ENCODE data around the gene MLLT1. TPM values are rescaled to one million over a fixed set of nuclear protein-coding genes. Genes with fewer than 3 reads are reported as not detected.

Gene MLLT1
- total RNA-seq, 1 donor: 15.9 TPM

DNA sequence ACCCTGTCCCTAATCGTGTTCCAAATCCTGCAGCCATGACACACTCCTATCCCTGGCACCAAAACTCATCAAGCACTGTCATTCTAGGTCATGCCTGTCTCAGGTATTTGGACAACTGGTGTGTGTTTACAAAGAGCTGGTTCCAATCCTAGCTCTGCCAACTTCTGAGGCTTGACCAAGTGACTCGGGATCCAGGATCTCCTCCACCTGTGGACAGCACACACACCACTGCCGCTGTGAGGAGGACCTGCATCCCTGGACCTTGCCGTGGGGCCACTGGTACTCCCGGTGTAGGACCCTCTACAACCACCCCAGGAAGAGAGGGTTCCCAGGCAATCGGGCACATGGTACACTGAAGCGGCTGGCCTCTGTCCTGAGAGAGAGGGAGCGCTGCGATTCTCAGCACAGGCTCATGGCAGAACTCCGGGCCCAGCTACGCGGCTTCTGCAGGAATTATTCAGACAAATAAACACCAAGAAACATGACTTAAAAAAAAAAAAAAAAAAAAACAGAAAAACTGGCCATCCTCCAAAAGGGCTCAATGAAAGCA, 20.4 kb downstream of the MLLT1 start:
- DNase-seq (ENCODE audit: insufficient read length, low spot score, missing footprints): peak; percentile 3
- Histone ChIP-seq H3K79me2 (ENCODE audit: insufficient read depth, low read length) (peaks cover 77% of the 10 kb centered on the region), H3K27ac (ENCODE audit: low read depth, low read length) (no peak overlapping the region)

DNA sequence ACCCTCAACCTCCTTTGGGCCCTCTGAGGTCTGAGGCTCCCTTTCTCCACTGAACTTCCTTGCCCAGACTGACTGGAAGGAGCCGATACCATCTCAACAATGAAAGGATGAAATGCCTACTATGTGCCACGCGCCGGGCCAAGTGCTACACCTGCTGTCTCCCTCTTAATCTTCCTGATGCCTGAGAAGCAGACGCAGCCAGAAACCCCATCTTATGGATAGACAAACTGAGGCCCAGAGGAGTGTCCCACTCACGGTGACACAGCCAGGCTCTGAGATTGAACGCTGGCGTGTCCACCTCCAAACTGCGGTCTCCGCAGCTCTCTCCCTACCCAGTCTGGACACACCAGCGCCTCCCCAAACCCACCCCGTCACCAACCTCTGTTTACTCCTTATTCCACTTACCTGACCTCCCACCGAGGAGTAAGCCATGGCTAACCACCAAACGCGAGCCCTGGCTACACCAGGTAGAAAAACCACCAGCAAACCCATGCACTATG, 20.9 kb downstream of the MLLT1 start:
- Histone ChIP-seq H3K4me2 (ENCODE audit: insufficient read depth, low read length) (no peak overlapping the region), H2AFZ (ENCODE audit: low read length) (no peak overlapping the region), H3K79me2 (ENCODE audit: insufficient read depth, low read length) (peaks cover 78% of the 10 kb centered on the region), H4K20me1 (ENCODE audit: insufficient read depth, low read length) (peaks cover 43% of the 10 kb centered on the region), H3K4me1 (ENCODE audit: insufficient read depth, low read length) (peaks cover 13% of the 10 kb centered on the region), H3K27me3 (ENCODE audit: insufficient read depth, low read length) (no peaks in the 10 kb centered on the region), H3K27ac (ENCODE audit: low read depth, low read length) (no peak overlapping the region), H3K9me3 (ENCODE audit: low read depth, low read length) (no peaks in the 10 kb centered on the region), H3K4me3 (ENCODE audit: insufficient read depth, low read length) (no peak overlapping the region), H3K36me3 (ENCODE audit: insufficient read depth, low read length) (peaks cover 51% of the 10 kb centered on the region)
- DNase-seq (ENCODE audit: insufficient read length, low spot score, missing footprints): peak; percentile 4
- TF ChIP-seq, protein P1, sequence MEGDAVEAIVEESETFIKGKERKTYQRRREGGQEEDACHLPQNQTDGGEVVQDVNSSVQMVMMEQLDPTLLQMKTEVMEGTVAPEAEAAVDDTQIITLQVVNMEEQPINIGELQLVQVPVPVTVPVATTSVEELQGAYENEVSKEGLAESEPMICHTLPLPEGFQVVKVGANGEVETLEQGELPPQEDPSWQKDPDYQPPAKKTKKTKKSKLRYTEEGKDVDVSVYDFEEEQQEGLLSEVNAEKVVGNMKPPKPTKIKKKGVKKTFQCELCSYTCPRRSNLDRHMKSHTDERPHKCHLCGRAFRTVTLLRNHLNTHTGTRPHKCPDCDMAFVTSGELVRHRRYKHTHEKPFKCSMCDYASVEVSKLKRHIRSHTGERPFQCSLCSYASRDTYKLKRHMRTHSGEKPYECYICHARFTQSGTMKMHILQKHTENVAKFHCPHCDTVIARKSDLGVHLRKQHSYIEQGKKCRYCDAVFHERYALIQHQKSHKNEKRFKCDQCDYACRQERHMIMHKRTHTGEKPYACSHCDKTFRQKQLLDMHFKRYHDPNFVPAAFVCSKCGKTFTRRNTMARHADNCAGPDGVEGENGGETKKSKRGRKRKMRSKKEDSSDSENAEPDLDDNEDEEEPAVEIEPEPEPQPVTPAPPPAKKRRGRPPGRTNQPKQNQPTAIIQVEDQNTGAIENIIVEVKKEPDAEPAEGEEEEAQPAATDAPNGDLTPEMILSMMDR (IDR thresholded peaks at IDR 0.05; ENCODE audit: extremely low read depth, low read depth, low read length): no peak

More for the DNA sequence above, 20.4 kb downstream of the MLLT1 start:
- H3K4me3 ChIP-seq (ENCODE audit: insufficient read depth, low read length): no peak overlapping the region
- TF ChIP-seq, protein P1 (IDR thresholded peaks at IDR 0.05; ENCODE audit: extremely low read depth, low read depth, low read length): no peak
- peaks cover 50% of the 10 kb centered on the region for H3K36me3 ChIP-seq (ENCODE audit: insufficient read depth, low read length)
- H3K27me3 ChIP-seq (ENCODE audit: insufficient read depth, low read length): no peaks in the 10 kb centered on the region
- H4K20me1 ChIP-seq (ENCODE audit: insufficient read depth, low read length): peaks cover 43% of the 10 kb centered on the region
- H3K9me3 ChIP-seq (ENCODE audit: low read depth, low read length): no peaks in the 10 kb centered on the region
- H3K4me2 ChIP-seq (ENCODE audit: insufficient read depth, low read length): no peak overlapping the region
- no peak overlapping the region for H2AFZ ChIP-seq (ENCODE audit: low read length)
- H3K4me1 ChIP-seq (ENCODE audit: insufficient read depth, low read length): peaks cover 13% of the 10 kb centered on the region

DNA sequence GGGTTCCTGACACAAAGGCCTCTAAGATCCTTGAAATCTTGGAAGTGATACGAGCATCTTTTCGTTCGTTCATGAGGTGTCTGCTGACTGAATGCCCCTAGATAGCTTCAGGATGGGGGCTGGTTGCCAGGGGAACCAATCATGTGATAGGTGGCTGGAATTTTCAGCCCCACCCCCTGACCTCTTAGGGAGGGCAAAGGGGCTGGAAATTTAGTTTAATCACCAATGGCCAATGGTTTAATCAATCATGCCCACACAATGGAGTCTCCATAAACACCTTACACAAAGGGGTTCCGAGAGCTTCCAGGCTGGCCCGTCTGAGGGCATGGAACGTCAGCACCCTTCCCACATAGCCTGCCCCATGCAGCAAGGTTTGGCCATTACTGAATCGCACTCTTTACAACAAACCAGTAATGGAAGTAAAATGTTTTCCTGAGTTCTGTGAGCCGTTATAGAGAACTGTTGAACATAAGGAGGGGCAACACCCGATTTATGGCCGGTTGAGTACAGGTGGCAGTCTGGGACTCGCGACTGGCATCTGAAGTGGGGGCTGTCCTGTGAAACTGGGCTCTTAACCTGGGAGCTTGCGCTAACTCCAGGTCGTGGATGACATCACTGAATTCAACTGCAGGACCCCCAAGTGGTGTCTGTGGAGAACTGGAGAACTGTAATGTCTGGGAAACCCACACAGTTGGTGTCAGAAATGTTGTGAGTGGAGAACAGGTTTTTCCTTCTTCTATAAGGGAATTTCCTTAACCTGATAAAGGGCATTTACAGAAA, 25.6 kb downstream of the MLLT1 start:
- Histone ChIP-seq H4K20me1 (ENCODE audit: insufficient read depth, low read length) (peaks cover 23% of the 10 kb centered on the region), H3K36me3 (ENCODE audit: insufficient read depth, low read length) (peaks cover 17% of the 10 kb centered on the region), H3K4me1 (ENCODE audit: insufficient read depth, low read length) (peaks cover 24% of the 10 kb centered on the region), H3K4me3 (ENCODE audit: insufficient read depth, low read length) (no peak overlapping the region), H3K4me2 (ENCODE audit: insufficient read depth, low read length) (no peak overlapping the region), H3K27ac (ENCODE audit: low read depth, low read length) (no peak overlapping the region), H3K9me3 (ENCODE audit: low read depth, low read length) (no peaks in the 10 kb centered on the region), H2AFZ (ENCODE audit: low read length) (no peak overlapping the region), H3K27me3 (ENCODE audit: insufficient read depth, low read length) (no peaks in the 10 kb centered on the region), H3K79me2 (ENCODE audit: insufficient read depth, low read length) (peaks cover 79% of the 10 kb centered on the region)
- no peak for DNase-seq (ENCODE audit: insufficient read length, low spot score, missing footprints)
- TF ChIP-seq, protein P1 (IDR thresholded peaks at IDR 0.05; ENCODE audit: extremely low read depth, low read depth, low read length): no peak

DNA sequence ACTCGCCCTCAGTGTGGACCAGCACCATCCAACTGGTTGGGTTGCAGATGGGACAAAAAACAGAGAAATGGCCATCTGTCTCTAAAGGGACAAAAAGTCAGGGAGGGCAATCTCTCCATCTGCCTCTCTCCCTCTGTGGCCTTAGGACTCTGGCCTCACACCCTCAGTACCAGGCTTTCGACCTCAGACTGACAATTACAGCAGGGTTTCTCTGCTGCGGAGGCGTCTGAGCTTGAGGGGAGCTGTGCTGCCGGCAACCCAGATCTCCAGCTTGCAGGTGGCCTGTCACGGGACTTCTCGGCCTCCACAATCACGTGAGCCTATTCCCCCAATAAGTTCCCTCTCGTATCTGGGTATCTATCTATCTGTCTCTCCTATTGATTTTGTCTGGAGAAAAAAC, 27.7 kb downstream of the MLLT1 start:
- H3K79me2 ChIP-seq (ENCODE audit: insufficient read depth, low read length): peaks cover 76% of the 10 kb centered on the region
- peaks cover 18% of the 10 kb centered on the region for H4K20me1 ChIP-seq (ENCODE audit: insufficient read depth, low read length)
- H3K4me3 ChIP-seq (ENCODE audit: insufficient read depth, low read length): no peak overlapping the region
- H3K4me2 ChIP-seq (ENCODE audit: insufficient read depth, low read length): no peak overlapping the region
- H3K36me3 ChIP-seq (ENCODE audit: insufficient read depth, low read length): peaks cover 10% of the 10 kb centered on the region
- H3K4me1 ChIP-seq (ENCODE audit: insufficient read depth, low read length): peaks cover 35% of the 10 kb centered on the region
- H2AFZ ChIP-seq (ENCODE audit: low read length): no peak overlapping the region
- no peak overlapping the region for H3K27ac ChIP-seq (ENCODE audit: low read depth, low read length)
- no peaks in the 10 kb centered on the region for H3K27me3 ChIP-seq (ENCODE audit: insufficient read depth, low read length)
- no peak for DNase-seq (ENCODE audit: insufficient read length, low spot score, missing footprints)
- H3K9me3 ChIP-seq (ENCODE audit: low read depth, low read length): no peaks in the 10 kb centered on the region
- TF ChIP-seq, protein P1 (IDR thresholded peaks at IDR 0.05; ENCODE audit: extremely low read depth, low read depth, low read length): no peak

All from osteoblast (primary cell).